Fibroblast of the conjunctiva (primary cell): Measurements from ENCODE around the gene ARSB.
"Not testable (repeated sequence)": the region's sequence is repeated elsewhere in the genome, so short reads cannot be mapped to it uniquely, and the experiment has no call there.

ENCODE experiments used
- DNase-seq: peaks from one replicate; pipeline ENCODE4 v3.0.0-alpha.2; 2010; ENCODE audit warnings: low read depth

The ARSB gene

GRCh38 chr5:78995521-78996007 is 10.5 kb upstream of the ARSB start:
- no peak for DNase-seq

GRCh38 chr5:78993165-78993564 is 8.1 kb upstream of the ARSB start:
- no peak for DNase-seq

- DNase-seq: no peak
These were observed 7.0 kb upstream of the ARSB start for GRCh38 chr5:78992146-78992545.

GRCh38 chr5:78989080-78989479 is 4.0 kb upstream of the ARSB start:
- no peak for DNase-seq

- DNase-seq: peak; percentile 16
These were observed 664 bp upstream of the ARSB start for GRCh38 chr5:78985725-78986223.

- peak; percentile 66 for DNase-seq
These were observed 533 bp downstream of the ARSB start for GRCh38 chr5:78984439-78985115.

GRCh38 chr5:78983601-78984438 is 1.3 kb downstream of the ARSB start:
- DNase-seq: no peak

GRCh38 chr5:78983194-78983593 is 1.9 kb downstream of the ARSB start:
- not testable (repeated sequence) for DNase-seq

GRCh38 chr5:78979909-78980308 is 5.2 kb downstream of the ARSB start:
- DNase-seq: no peak

- no peak for DNase-seq
These were observed 5.9 kb downstream of the ARSB start for GRCh38 chr5:78979117-78979742.

GRCh38 chr5:78975035-78975434 is 10.1 kb downstream of the ARSB start:
- DNase-seq: no peak

- DNase-seq: no peak
These were observed 10.5 kb downstream of the ARSB start for GRCh38 chr5:78974601-78975000.

GRCh38 chr5:78974011-78974410 is 11.1 kb downstream of the ARSB start:
- DNase-seq: no peak

- DNase-seq: peak; percentile 13
These were observed 12.3 kb downstream of the ARSB start for GRCh38 chr5:78972654-78973428.

GRCh38 chr5:78971998-78972397 is 13.1 kb downstream of the ARSB start:
- DNase-seq: no peak

- no peak for DNase-seq
These were observed 16.3 kb downstream of the ARSB start for GRCh38 chr5:78968781-78969180.

- DNase-seq: peak; percentile 63
These were observed 20.2 kb downstream of the ARSB start for GRCh38 chr5:78964889-78965288.

- DNase-seq: no peak
These were observed 23.4 kb downstream of the ARSB start for GRCh38 chr5:78961743-78962142.

- DNase-seq: no peak
These were observed 25.3 kb downstream of the ARSB start for GRCh38 chr5:78959767-78960166.

GRCh38 chr5:78958672-78959445 is 26.3 kb downstream of the ARSB start:
- DNase-seq: no peak

- DNase-seq: no peak
These were observed 28.2 kb downstream of the ARSB start for GRCh38 chr5:78956901-78957300.
